ENCODE data around the gene TBC1D1.
A peak's percentile ranks its signal among the peaks of the same experiment; 100 is the strongest.

Gene TBC1D1

DNA sequence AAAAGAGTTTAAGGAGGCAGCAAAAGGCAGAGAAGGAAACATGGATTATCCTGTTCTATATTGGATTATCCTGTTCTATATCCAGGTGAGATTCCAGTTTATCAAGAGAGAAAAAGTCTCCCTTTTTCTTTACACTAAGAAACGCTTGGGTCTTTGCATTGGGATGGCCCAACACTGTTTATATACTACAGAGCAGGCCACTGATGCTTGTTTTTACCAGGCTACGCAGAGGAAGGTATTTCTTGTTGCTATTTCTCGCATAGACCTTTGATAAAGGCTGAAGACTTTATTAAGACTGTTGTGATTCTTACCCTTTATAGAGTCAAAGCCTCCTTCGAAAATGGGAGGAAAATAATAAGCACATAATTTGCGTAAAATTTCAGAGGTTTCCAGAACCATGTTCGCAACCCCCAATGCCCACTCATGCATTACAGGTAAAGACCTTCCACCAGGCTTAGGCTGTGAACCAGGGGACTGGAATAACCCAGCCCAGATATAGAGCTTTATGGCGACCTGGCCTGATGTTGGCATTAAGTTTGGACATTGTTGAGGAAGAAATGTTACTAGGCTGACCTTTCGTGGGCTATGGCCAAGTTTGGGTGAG lies 287.6 kb downstream of the TBC1D1 start:
- DNase-seq: no peak

DNA sequence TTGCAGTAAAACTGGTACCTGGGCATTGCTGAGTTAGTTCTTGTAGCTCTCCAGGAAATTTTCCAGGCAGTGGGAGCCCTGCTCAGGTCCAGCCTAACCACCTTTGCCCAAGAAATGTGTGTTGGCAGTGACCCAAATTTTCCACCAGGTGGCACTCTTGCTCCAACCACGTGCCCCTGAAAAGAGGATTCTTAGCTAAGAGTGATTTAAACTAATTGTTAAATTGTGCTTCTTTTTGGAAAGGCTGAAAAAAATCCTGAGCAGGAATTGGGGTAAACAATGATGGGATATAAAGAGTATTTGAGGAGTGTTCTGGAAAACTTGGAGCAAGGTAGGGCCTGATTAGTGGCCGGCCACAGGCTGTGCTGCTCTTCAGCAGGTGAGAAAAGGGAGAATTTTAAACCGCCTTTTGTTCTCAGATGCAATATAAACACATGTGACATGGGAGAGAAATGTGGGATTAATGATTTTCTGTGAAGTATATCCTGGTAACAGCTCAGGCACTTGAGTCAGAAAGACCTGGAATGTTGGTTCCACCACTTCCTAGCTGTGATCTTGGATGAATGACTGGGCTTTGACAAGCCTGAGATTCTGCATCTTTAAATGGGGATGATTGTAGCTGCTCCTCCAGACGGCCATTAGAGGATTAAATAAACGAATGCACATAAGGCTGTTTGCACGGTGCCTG lies 288.9 kb downstream of the TBC1D1 start:
- peak; percentile 59 for DNase-seq

DNA sequence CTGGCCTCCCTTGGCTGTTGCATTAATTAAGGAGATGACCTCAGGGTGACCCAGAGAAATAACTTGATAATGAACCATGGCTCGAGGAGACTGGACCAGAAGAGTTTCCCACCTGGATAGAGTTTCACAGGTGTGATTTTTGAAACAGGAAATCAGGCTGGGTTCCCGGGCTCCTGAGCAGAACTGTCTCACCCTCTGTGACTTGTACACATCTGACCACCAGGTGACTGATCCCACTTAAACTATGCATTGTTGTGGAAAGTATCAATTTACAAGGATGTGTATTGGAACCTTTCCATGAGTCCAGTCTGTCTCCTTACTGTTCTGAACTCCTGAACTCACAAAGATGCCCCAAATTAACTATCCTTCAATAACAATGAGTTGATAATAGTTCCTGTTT lies 289.6 kb downstream of the TBC1D1 start:
- no peak for DNase-seq

DNA sequence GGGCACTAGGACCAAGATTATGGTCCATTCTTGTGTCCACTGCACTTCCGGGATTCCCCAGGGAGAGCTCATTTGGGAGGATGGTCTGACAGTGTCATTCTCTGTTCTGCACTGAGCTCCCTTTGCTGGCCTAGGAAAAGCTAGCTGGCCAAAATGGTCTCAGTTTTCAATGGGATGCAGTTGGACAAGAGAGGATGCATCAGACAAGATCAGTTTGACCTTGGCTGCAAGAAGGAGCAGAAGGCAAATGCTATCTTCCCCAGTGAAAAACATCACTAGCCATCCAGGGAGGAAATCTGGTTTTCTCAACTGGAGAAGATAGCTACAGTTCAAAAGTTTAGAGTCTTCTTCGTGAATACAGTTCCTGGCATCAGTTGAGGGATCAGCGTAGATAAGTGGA lies 290.4 kb downstream of the TBC1D1 start:
- no peak for DNase-seq

DNA sequence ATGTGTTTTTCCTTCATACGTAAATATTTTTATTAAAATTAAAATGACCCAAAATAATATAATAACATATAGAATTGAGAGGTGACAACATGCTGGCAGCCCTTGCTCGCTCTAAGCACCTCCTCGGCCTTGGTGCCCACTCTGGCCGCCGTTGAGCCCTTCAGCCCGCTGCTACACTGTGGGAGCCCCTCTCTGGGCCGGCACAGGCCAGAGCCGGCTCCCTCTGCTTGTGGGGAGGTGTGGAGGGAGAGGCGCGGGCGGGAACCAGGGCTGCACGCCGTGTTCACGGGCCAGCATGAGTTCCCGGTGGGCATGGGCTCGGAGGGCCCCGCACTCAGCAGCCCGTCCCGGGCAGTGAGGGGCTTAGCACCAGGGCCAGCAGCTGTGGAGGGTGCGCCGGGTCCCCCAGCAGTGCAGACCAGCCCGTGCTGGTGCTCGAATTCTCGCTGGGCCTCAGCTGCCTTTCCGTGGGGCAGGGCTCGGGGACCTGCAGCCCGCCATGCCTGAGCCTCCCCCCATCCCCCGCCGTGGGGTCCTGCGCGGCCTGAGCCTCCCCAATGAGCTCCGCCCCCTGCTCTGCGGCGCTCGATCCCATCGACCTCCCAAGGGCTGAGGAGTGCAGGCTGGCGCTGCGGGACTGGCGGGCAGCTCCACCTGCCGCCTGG lies 291.6 kb downstream of the TBC1D1 start:
- DNase-seq: no peak

DNA sequence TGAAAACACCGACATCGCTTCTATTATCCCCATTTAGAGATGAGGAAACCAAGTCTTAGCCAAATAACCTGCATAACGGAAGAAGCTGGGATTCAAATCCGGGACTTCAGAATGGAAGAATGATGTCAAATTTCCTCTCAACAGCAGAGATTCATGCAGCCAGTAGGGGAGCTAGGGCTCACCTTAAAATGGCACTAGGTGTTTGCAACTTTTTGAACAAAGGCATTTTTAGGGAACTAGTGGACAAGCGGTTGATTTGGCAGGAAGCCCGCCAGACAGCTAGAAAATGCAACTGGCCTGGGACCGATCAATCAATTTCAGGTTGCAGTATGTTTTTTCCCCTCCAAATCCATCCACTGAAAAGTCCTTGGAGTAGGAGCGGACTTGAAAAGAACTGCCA lies 293.5 kb downstream of the TBC1D1 start:
- no peak for DNase-seq

DNA sequence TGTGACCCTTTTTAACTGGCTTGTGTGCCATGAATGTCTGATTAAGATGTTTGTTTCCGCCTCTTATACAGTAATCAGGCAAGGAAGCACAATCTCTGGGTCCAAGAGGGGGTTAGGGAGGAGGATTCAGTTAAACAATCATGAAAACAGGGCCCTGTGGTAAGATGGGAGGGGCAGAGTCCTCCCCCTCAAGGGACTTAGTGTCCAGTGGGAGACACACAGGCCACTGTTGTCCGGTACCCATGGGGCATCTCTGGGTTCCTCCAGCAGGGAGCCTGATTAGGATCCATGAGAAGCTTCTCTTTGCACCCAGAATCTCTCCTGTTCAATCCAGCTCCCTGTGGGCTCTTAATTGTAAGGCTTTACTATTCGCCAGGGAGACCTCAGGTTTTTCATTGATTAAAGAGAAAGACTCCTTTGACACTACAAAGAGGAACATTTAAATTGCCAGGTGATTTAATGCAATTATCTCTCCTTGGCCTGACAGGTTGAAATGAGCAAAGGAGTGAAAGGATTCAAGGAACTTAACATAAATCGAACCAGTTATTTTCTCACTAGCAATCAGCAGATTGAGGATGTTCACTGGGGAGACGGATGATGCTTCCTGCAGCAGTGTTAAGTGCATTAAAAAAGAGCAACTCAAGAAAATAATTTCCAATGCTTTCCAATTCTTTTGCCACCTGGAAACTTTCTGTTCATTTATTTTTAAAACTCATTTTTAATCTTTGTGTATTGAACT lies 294.7 kb downstream of the TBC1D1 start:
- DNase-seq: no peak

DNA sequence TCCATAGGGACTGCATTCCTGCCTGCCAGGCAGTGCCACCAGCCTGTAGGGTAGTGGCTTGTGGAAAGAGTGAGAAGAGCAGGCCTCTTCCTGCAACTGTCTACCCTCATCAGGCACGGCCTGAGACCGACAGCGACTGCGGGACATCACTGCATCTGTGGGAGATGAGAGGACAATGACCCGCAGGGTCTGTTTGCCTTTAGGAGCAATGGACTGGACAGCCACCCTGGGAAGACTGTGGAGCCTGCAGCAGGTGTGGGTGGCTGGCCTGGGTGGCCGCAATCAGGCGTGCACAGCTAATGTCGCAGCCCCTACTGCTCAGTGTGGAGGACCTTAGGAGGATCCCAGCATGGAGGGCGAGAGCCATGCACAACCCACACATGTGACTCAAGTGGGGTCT lies 297.3 kb downstream of the TBC1D1 start:
- no peak for DNase-seq

DNA sequence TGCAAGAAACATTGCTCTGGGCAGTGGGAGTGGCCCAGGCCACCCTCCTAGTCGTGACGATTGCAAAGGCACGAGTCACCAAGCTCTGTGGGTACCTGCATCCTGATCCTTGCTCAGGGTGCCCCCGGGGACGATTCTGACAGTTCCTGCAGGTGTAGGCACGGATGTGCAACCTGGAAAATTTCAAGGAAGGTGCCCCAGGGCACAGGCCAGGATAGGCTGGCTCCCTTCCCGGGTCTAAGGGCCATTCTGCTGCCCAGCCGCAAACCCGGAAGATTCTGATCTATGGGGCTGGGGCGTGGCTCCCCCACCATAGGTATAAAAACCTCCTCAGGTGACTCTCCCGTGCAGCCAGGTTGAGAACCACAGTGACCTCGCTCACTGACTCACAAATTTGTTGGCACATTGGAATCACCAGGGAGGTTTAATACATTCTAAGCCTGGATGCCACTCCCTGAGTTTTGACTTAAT lies 297.8 kb downstream of the TBC1D1 start:
- DNase-seq: no peak

All from effector CD8-positive, alpha-beta T cell (primary cell).